ENCODE data around the gene IQCK.

GRCh38 chr16:19703172-19703889, 14.7 kb upstream of the IQCK start:
- TF ChIP-seq POLR2A (IDR thresholded peaks at IDR 0.05), result no peak
- TF ChIP-seq CTCF (IDR thresholded peaks at IDR 0.05), result no peak

All from right lobe of liver (tissue), 4 donors.